SK-N-DZ (cell line): ENCODE results near the gene HK2.
"Not testable (repeated sequence)": the region's sequence is repeated elsewhere in the genome, so short reads cannot be mapped to it uniquely, and the experiment has no call there.

Experiments used
- DNase-seq: peaks from one replicate; pipeline ENCODE4 v3.0.0-alpha.2; 2015; ENCODE audit warnings: low spot score

The HK2 gene

GRCh38 chr2:74894272-74894981, 60.5 kb downstream of the HK2 start:
- DNase-seq = no peak

GRCh38 chr2:74895001-74895400, 61.1 kb downstream of the HK2 start:
- no peak for DNase-seq

DNA sequence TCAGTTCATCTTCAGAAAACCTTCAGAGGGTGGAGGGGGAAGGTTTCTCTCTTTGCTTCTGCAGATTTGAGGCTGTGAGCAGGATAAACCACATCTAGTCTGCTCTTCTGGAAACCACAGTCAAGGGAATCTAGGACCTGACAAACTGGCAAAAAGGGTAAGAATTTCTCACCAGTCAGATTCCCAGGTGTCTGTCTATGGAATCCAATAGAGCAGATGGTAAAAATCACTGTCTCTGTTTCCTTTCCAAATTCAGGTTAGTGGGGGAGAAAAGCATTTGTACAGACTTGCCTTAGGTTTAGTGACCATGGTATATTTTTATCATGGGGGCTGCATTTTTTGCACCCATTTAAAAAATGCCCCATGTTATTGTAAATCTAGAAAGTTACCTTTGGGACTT, 62.3 kb downstream of the HK2 start:
- no peak for DNase-seq

DNA sequence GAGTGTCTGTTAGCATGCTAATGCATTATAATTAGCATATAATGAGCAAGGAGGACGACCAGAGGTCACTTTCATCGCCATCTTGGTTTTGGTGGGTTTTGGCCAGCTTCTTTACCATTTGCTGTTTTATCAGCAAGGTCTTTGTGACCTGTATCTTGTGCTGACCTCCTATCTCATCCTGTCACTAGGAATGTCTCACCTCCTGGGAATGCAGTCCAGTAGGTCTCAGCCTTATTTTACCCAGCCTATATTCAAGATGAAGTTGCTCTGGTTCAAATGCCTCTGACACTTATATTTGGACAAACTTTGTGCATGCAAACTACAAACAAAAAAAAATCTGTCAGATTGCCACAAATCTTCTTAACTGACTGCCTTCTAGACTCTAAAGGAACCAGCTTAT, 66.3 kb downstream of the HK2 start:
- DNase-seq = not testable (repeated sequence)

- DNase-seq = no peak
Measured at GRCh38 chr2:74902281-74902860, 68.4 kb downstream of the HK2 start.

DNA sequence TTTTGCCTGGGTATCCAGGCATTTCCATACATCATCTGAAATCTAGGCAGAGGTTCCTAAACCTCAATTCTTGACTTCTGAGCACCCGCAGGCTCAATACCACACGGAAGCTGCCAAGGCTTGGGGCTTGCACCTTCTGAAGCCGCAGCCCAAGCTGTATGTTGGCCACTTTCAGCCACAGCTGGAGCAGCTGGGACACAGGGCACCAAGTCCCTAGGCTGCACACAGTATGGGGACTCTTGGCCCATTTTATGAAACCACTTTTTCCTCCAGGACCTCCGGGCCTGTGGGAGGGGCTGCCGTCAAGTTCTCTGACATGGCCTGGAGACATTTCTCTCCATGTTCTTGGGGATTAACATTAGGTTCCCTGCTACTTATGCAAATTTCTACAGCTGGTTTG, 72.5 kb downstream of the HK2 start:
- DNase-seq = no peak

GRCh38 chr2:74907560-74907959, 73.6 kb downstream of the HK2 start:
- DNase-seq = not testable (repeated sequence)

GRCh38 chr2:74908748-74909444, 75.0 kb downstream of the HK2 start:
- DNase-seq = no peak

DNA sequence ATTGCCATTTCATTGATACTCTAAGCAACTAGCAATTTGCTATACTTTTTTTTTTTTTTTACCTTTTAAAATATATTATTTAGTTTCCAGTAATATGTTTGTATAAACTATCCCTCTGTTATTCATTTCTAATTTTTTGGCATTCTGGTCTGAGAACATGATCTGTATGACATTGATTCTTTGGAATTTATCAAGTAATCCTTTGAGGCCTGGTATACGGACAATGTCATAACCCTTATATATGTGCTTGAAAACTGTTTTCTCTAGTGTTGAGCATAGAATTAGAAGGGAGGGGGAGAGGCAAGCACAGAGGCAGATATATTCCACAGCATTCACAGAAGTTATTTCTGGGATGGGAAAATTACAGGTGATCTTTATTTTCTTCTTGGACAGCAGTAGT, 76.3 kb downstream of the HK2 start:
- DNase-seq = no peak

- DNase-seq = no peak
Measured at GRCh38 chr2:74911061-74911460, 77.1 kb downstream of the HK2 start.

- DNase-seq = no peak
Measured at GRCh38 chr2:74915743-74916142, 81.8 kb downstream of the HK2 start.

DNA sequence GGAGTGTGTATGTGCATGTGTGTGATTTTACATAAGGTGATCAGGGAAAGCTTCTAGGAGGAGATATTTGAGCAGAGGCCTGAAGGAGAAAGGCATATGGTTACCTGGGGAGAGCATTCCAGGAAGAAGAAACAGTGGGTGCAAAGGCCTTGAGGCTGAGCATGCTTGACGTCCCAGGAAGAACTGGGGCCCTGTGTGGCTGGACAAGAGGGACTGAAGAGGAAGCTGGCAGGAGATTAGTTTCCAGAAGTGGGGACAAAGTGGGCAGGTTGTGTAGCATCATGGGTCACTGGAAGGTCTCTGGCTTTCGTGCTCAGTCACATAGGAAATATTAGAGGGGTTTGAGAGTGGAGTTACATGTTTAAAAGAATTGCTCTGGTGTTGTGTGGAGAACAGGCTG, 82.5 kb downstream of the HK2 start:
- no peak for DNase-seq

- DNase-seq = no peak
Measured at GRCh38 chr2:74917702-74918619, 84.0 kb downstream of the HK2 start.

GRCh38 chr2:74919827-74920226, 85.9 kb downstream of the HK2 start:
- DNase-seq = peak; percentile 70

- DNase-seq = peak; percentile 24
Measured at GRCh38 chr2:74921236-74921736, 87.4 kb downstream of the HK2 start.

DNA sequence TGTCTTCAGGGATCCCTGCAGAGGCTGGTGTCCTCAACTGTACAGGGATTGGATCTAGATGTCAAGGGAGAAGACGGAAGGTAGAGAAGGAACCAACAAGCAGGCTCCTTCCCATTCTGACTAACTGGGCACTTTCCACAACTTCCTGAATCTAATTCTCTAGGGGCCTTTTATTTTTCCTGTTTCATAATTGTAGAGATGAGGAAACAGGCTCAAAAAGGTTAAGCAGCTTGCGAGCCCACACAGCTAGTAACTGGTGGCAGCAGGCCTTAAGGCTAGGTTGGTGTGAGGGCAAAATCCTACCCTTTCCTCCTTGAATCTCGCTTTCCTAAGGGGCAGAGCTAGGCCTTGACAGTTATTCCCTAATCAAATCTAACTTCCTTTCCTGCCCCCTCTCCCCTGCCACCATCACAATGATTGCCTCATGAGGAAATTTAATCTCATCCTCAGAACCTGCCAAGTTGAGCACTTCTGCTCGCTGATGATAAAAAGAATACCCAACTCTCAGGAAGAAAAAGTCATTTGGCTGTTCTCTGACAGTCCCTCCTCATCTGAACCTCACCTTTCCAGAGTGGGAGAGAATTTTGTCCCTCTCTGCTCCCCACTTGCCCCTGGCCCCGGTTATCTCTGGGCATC, 88.8 kb downstream of the HK2 start:
- DNase-seq = peak; percentile 26

GRCh38 chr2:74924463-74925265, 90.7 kb downstream of the HK2 start:
- no peak for DNase-seq

GRCh38 chr2:74925361-74925786, 91.4 kb downstream of the HK2 start:
- DNase-seq = no peak

DNA sequence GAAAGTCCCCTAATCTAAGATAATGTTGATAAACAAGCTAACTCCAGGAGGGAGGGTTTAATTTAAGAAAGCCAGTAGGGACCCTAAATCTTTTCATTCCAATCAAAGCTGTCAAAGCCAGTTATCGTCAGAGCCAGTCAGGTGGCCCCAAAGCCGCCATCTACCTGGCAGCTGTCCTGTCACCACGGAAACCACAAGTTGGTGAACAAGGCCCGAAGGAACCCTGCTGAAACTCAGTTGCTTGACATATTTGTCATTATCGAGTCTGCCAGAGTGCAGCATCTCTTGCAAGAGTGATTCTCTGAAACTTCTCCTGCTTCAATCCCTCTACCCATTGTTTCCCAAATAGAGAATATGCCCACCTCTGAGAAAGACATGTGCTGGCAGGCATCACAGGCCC, 93.7 kb downstream of the HK2 start:
- DNase-seq = no peak

DNA sequence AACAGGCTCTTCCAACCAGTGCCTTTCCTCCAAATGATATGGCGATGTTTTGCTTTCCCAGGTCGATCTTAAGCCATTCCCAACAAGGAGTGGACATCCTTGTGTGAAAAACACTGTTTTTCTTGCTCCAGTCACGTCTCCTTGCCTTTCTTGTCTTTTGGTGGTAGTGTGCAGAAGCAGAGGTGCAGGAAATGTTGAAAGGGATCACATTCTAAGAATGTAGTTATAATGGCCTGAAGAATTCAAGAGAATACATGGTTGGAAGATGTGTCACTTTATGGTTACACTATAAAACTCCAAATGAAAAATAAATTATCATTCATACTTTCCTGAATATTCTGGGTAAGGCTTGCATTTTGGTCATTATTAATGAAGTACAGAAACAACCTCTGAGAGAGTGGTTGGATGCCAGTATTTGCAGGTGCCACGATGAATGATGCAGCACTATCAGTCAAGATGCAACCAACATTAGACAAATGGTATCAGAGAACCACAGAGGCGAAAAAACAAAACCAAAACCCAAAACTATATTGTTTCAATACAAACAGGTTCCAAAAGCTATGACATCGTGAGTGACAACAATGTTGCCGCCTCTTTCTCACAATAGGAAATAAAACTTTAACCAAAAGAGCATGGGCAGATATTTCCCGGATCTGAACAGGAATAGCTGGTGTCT, 97.0 kb downstream of the HK2 start:
- no peak for DNase-seq
